PFSK-1 (cell line): ENCODE results near the gene MAD1L1.

Experiments
- POLR2AphosphoS5 ChIP-seq: IDR thresholded peaks from 2 replicates; pipeline ENCODE4 v1.6.1; 2012; ENCODE audit warnings: low read depth, mild to moderate bottlenecking, control low read depth, low read length, moderate library complexity
- REST ChIP-seq, 2 experiments: IDR thresholded peaks; 2 replicates each; pipeline versions ENCODE4 v1.6.1 to v1.8.0; 2011 to 2012; ENCODE audit warnings: low read depth in 2 of 2, low read length in 2 of 2, control low read depth in 1 of 2, inconsistent platforms in 1 of 2, mild to moderate bottlenecking in 1 of 2, moderate library complexity in 1 of 2; ENCODE audit not compliant: insufficient read depth in 1 of 2
- TAF1 ChIP-seq: IDR thresholded peaks from 2 replicates; pipeline ENCODE4 v1.6.1; 2012; ENCODE audit warnings: low read length, control low read depth, borderline replicate concordance; ENCODE audit not compliant: insufficient read depth

- no peak for TF ChIP-seq TAF1
- no peak for TF ChIP-seq POLR2AphosphoS5
- TF ChIP-seq REST (IDR thresholded peaks at IDR 0.05; ENCODE audit: insufficient read depth in 1 of 2, low read depth in 2 of 2, low read length in 2 of 2), result no peak
Measured at GRCh38 chr7:1997537-1998076, 235.1 kb downstream of the MAD1L1 start.
